Nucleus accumbens (tissue), 56 donors: ENCODE results near the gene PKDCC.
"Not testable (repeated sequence)": the region's sequence is repeated elsewhere in the genome, so short reads cannot be mapped to it uniquely, and the experiment has no call there.

ENCODE experiments used
- DNase-seq, 56 donors: peaks; one replicate each; lab custom pipeline; 2025; lab: John Stamatoyannopoulos, UW

The PKDCC gene

DNA sequence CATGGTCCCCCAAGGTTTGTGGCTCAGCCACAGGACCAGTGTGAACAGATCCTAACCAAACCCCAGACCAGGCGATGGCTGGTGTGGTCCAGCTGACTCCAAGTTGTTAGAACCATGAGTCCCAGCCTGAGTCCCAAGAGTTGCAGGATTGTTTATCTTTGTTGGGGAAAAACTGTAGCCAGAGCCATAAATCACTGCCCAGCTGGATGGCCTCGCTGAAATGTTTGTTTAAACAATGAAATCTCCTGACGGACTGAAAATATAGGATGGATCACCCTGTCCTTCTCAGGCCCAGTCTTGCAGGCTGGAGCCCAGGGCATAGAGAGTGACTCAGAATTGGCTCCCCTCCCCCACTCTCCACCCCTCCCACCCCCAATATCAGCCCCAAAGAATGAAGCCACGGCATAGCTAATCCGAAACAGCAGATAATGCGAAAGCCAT lies 36.4 kb downstream of the PKDCC start:
- no peak for DNase-seq

DNA sequence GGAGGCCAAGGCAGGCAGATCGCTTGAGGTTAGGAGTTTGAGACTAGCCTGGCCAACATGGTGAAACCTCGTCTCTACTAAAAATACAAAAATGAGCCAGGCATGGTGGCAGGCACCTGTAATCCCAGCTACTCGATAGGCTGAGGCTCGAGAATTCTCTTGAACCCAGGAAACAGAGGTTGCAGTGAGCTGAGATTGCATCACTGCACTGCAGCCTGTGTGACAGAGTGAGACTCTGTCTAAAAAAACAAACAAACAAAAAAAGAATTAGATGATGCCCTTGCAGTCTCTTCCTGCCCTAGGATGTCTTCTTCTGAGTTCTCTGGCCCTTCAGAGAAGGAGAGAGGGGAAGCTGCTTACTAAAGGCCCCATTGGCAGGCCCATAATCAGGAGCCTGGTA lies 37.2 kb downstream of the PKDCC start:
- not testable (repeated sequence) for DNase-seq

DNA sequence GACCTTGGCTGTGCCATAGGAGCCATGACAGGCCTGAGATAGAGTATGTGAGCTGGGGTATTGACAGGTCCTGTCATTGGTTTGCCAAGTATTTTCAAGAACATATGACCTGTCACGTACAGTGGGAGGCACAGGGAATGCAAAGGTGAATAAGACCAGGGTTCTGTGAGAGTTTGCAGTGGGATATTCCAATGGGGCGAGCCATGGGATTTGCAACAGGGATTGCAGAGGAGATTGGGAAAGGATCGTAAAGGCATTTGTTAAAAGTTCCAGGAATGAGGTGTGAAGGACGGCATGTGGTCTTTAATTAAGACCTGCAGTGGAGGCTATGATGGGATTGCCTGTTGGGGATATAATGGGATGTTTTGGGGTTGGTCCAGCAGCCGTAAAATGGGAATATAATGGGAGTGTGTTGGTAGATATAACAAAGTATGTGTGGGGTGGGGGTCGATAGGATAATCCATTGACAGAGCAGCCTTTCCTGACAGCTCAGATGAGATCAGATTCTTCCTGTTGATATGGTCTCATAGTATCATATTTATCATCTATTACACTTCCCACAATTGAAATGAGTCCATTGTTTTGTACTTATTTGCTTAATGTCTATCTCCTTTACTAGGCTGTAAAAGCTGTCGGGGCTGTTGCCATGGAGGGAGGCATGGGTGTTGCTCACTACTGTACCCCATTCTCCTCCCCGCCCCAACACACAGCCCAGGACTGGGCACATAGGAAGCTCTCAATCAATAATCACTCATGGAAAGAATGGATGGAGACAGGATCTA lies 38.1 kb downstream of the PKDCC start:
- no peak for DNase-seq

GRCh38 chr2:42086500-42086953 lies 38.7 kb downstream of the PKDCC start:
- peak in 44 of 56 donors; percentile 10 to 79 (median 41) for DNase-seq

GRCh38 chr2:42087137-42087856 lies 39.5 kb downstream of the PKDCC start:
- peak in 6 of 56 donors; percentile 7 to 29 (median 12) for DNase-seq

GRCh38 chr2:42087857-42088195 lies 40.0 kb downstream of the PKDCC start:
- no peak for DNase-seq

GRCh38 chr2:42089340-42089925 lies 41.6 kb downstream of the PKDCC start:
- DNase-seq, result peak in 4 of 56 donors; percentile 5 to 12 (median 8)

DNA sequence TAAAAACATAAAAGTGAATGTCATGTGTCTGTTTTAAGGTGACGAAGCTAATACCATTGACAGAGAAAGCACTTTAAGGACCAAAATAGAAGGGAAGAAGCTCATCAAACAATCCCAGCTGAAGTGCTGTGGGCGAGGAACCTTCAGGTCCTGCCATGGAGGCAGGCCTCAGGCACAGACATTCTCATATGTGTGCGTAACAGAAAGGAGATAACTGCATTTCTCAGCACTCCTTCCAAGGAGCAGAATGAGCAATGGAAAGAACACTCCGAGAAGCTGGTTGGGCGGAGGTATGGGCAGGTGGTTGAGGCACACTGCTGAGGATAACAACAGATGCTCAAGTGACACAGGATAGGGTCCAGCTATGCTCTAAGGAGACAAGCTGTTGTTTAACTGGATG lies 42.4 kb downstream of the PKDCC start:
- no peak for DNase-seq

GRCh38 chr2:42091671-42092070 lies 43.9 kb downstream of the PKDCC start:
- DNase-seq, result no peak

DNA sequence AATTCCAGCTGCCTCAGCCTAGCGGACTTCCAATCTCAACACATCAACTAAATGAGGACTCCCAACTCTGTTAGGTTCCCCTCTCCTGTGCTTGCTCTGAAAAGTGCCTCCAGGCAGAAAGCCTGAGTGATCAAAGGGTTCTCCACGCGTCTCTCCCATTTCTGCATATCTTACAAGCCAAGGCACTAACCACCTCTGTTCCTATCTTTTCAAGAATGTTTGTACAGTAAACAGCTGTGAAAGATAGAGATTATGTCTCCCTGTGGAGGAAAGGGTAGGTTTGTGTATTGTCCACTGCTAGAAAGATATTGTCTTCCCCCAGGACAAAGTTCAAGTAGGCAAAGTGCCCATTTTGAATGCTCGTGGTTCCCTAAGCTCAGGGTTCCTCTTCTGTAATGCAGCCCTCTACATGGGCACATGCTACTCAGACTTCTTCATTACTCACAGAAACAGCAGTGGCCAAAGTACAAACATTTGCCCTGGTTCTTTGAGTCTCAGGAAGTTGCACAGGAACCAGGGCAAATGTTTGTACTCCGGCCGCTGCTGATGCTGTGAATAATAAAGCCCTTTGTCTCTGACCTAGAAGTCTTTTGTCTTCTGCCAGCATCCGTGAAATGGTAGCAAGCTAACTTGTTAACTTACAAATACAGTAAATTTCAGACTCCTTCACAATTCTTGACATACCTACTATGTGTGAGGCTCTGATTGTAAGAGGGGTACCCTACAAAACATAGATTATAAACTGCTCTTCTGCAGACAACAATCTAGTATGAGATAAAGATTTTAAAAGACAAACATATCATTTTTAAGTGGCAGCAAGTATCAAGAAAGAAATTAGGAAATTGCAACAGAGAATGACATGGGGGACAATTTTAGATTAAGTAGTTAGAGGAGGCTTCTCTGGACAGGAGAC lies 44.5 kb downstream of the PKDCC start:
- DNase-seq, result peak in 15 of 56 donors; percentile 10 to 46 (median 29)

GRCh38 chr2:42094114-42094513 lies 46.3 kb downstream of the PKDCC start:
- DNase-seq, result no peak

GRCh38 chr2:42095923-42096408 lies 48.1 kb downstream of the PKDCC start:
- peak in 39 of 56 donors; percentile 9 to 89 (median 38) for DNase-seq

DNA sequence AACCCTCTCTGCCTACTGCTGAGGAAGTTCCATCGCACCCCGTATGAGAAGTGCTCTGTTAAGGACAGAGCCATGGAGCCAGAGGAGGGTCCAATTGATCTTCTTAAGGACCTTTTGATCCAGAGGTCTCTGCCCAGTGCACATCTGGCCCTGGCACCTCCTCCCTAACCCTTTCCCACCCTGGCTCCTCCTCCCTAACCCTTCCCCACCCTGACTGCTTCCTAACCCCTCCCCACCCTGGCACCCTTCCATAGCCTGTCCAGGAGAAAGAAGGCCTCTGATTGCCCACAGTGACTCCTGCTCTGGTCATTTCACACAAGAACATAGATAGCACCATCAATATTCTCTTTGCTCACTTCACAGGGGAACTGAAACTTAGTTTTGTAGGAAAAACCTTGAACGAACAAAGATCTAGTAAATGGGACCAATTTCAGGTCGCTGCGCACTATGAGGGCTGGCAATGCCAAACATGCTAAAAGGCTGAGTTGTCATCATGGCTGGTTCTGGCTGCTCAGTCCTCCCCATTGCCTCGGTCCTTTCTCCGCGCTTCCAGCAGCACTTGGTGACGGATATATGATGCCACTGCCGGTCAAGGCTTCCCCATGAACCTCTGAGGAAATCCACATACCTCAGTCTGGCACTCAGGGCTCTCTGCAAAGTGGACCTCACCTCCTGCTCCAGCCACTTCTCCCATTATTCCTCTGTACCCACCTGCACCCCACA lies 49.2 kb downstream of the PKDCC start:
- no peak for DNase-seq

GRCh38 chr2:42098571-42099437 lies 51.0 kb downstream of the PKDCC start:
- peak in 3 of 56 donors; percentile 10 to 23 (median 14) for DNase-seq

DNA sequence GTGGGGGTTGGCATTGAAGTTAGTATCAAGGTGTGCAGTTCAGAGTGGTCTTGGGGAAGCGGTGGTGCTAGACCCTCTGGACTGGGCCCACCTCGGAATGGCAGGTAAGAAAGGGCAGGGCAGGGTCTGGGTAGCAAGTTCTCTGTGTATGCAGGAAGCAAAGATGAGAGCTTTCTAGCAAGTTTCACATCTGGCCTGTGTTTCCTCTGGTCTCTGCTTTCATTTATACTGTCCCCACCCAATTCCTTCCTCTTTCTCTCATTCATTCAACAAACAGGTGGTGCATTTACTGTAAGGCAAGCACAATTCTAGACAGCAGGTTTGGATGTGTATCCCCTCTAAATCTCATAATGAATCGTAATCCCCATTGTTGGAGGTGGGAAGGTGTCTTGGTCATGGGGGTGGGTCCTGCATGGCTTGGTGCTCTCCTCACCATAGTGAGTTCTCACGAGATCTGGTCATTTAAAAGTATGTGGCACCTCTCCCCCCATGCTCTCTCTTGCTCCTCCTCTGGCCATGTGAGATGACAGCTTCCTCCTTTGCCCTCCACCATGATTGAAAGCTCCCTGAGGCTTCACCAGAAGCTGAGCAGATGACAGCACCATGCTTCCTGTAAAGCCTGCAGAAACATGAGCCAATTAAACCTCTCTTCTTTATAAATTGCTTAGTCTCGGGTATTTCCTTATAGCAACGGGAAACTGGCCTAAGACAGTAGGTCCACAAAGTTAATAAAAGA lies 51.8 kb downstream of the PKDCC start:
- no peak for DNase-seq

DNA sequence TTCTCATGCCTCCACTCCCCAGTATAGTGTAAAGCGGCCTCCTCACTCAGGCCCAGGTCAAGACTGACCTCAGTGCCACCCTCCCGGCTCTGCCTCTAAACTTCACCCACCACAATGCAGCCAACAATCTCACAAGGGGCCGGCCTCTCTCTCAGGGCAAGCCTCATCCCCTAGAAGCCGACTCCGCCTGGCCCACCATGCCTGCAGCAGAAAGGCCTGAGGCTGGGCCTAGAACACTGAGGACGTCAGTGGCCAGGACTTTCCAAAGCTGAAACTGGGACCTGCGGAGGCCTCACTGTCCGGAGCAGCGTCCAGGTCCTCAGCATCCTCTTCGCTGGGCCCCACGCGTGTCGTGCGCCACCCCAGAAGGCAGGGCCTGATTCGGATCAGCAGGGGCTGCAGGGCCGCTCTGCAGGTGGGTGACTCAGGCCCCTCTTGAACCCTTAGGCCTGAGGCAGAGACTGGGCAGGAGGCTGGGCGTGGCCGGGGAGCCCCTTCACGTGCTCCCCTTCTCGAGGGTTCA lies 52.9 kb downstream of the PKDCC start:
- DNase-seq, result no peak

- DNase-seq, result peak in 12 of 56 donors; percentile 14 to 61 (median 38)
Measured at GRCh38 chr2:42101206-42102023, 53.6 kb downstream of the PKDCC start.
